Stimulated activated CD4-positive, alpha-beta T cell treated with anti-CD3 and anti-CD28 coated beads, Interleukin-15, amount 100 ng/mL, for 48 hours (primary cell): ENCODE data around the gene ASXL2.
"Not testable (repeated sequence)": the region's sequence is repeated elsewhere in the genome, so short reads cannot be mapped to it uniquely, and the experiment has no call there.

Experiments used
- DNase-seq, 2 donors: peaks; one replicate each; pipeline ENCODE4 v3.0.0-alpha.2; 2020; ENCODE audit warnings: low read depth in 2 of 2

ASXL2 gene

DNA sequence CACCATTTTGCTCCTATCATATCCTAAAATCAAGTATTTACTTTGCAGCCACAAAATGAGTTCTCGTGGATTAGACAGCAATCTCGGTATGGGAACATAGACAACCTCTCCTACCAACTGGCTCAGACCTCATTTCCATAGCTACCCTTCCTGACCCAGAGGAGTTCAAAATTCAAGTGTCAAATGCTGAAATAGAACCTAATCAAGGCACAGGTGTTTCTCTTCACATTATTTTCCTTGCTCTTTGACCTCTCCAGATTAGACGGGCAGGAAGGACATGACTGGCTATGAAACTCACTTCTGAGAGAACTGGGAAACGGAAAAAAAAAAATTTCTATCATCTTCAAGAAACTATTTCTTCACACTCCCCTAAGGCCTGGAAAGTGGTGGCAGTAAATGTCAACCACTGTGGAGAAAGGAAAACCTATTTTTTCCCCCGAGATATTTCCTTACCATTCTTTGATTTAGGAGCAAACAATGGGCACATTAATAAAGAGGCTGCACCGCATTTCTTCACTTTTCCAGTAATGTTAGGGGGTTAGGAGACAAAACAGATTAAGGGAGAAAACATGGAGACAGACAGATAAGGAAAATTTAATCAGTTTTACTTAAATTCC is 141.3 kb downstream of the ASXL2 start:
- DNase-seq = no peak

GRCh38 chr2:25735835-25736234 is 142.5 kb downstream of the ASXL2 start:
- DNase-seq = no peak

GRCh38 chr2:25728559-25728958 is 149.7 kb downstream of the ASXL2 start:
- DNase-seq = no peak

DNA sequence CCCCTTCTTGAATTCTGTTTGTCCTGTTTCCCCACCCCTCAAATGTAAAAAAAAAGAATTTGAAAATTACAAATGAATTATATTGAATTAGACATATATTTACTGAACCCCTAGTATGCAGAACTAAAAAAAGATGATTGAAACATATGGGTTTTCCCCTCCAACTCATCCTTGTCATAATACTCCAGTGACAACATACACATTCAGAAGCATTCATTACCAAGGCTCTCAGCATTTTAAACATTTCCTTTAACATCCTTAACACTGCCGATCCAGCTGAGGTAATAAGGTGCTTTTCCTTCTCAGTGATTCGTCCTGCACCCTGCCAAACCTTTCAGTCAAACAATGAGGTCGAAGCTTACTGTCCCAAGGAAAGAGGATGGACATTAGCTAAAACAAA is 151.8 kb downstream of the ASXL2 start:
- DNase-seq = no peak

- no peak for DNase-seq
Measured at GRCh38 chr2:25725877-25726276, 152.4 kb downstream of the ASXL2 start.

DNA sequence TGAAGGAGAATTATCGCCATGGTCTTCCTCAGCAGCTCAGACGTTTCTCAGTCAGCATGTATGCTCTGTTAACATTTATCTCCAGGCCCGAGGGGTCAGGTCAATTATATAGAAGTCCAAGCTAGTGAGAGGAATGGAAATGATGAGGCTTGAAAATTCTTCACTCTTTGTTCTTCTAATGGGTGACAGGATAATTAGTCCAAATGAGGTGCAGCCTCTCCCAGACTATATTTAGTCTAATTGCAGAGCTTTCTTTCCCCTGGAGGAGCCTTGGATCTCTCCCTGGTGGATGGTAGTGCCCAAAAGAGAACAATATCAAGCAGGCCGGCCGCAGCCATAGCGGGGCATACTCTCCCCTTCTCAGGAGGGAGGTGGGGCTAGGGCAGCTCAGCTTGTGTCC is 153.5 kb downstream of the ASXL2 start:
- DNase-seq = no peak

GRCh38 chr2:25722224-25722623 is 156.1 kb downstream of the ASXL2 start:
- no peak for DNase-seq

DNA sequence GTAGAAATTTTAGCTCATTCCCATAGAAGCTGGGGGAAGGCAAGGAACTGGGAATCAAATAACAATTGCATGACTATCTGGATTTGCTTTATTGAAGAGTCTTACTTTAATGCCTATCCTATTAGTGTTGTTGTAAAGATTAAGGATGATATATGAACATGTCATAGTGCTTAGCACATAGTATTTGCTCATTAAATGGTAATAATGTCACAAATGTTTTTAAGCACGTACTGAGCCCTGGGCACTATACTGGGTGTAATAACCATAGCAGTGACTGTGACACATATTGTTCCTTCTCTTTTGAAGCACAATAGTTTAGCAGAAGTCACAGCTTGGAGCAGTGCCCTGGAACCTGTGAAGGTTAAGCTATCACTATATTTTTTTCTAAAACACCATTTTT is 157.7 kb downstream of the ASXL2 start:
- no peak for DNase-seq

GRCh38 chr2:25714740-25715139 is 163.5 kb downstream of the ASXL2 start:
- DNase-seq = no peak

DNA sequence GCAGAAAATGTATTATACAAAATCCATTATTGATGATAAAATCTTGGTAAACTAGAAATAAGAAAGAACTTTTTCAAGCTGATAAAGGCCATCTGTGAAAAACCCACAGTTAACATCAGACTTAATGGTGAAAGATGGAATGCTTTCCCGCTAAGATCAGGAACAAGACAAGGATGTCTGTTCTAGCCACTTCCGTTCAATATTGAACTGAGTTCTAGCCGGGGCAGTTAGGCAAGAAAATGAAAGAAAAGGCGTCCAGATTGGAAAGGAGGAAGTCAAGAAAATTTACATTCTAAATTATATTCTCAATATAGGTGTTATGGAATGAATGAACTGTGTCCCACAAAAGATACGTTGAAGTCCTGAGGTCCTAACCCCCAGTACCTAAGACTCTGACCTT is 165.8 kb downstream of the ASXL2 start:
- DNase-seq = no peak

- no peak for DNase-seq
Measured at GRCh38 chr2:25711675-25712354, 166.5 kb downstream of the ASXL2 start.

DNA sequence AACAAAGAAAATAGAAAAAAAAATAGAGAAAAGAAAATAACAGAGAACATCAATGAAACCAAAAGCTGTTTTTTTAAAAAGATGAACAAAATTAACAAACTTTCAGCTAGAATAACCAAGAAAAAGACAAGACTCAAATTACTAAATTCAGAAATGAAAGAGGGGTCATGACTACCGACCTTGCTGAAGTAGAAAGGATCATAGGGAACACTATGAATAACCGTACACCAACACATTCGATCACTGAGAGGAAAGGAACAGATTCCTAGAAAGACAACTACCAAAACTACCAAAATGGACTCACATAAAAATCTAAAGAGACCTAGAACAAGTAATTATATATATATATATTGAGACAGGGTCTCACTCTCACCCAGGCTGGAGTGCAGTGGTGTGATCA is 167.5 kb downstream of the ASXL2 start:
- no peak for DNase-seq

GRCh38 chr2:25709349-25709748 is 168.9 kb downstream of the ASXL2 start:
- DNase-seq = no peak

GRCh38 chr2:25707927-25708590 is 170.2 kb downstream of the ASXL2 start:
- no peak for DNase-seq

- not testable (repeated sequence) for DNase-seq
Measured at GRCh38 chr2:25705575-25705974, 172.7 kb downstream of the ASXL2 start.

GRCh38 chr2:25701801-25702200 is 176.5 kb downstream of the ASXL2 start:
- no peak for DNase-seq

- DNase-seq = peak in 1 of 2 donors; percentile 9
Measured at GRCh38 chr2:25700221-25700660, 178.0 kb downstream of the ASXL2 start.

GRCh38 chr2:25699216-25699615 is 179.1 kb downstream of the ASXL2 start:
- no peak for DNase-seq

- DNase-seq = no peak
Measured at GRCh38 chr2:25698752-25699151, 179.5 kb downstream of the ASXL2 start.

DNA sequence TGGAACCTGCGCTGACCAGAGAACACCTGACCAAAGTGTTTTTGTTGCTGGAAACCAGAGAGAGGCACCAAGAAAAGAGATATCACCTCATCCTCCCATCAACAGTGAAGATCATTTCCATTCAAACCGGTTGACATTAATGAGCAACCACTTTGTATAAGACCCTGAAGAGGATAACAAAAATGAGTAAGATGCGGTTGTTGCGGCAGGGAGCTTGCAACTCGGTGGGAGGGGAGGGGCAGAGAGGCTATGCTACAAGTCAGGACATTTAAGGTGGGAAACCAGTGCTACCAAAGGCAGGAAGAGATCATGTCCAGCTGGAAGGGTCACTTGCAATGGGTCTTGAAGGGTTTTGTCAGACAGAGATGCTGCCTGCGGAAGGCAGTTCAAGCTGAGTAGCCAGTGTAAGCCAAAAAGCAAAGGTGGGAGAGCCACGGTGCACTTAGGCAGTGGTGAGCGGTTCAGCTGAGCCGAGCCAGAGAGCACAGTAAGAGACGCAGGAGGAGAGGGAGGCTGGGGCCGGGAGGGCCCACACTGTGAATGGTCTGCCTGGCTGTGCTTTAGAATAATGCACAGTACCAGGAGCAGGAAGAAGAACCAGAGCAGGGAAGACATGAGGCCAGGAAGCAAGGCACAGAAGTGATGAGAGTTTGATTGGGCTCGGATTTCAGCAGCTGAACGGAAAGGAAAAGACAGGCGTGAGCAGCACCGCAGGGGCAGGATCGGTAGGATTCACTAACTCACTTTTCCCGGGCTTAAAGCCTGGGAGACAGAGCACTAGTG is 180.5 kb downstream of the ASXL2 start:
- no peak for DNase-seq

DNA sequence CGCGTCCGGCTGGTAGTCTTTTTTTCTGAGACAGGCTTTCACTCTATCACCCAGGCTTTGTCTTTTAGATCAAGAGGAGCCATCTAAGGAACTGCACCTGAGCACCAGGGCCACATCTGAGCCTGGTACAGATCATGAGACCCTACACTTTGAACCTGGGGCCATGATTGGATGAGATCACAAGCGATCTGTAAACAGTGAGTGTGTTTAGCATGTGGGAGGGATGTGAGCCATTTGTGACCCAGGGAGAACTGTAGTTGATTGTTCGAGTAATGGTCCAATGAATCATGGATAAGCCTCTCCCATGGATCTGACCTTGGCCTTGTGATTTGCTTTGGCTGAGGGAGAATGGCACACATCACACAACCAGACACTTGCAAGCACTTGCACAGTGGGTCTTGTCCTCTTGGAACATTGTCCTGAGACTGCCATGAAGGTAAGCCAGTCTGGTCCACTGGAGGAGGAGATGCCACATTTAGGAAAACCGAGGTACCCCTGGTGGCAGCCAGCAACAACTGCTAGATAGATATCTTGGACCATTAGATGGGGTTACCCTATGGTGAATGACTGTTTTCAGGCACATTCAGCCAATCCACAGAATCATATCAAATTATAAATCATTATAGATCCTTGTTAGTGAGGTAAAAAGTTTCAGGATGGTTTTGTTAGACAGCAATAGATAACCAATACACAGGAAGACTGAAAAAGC is 185.4 kb downstream of the ASXL2 start:
- DNase-seq = no peak

- no peak for DNase-seq
Measured at GRCh38 chr2:25692143-25692542, 186.1 kb downstream of the ASXL2 start.
